SK-N-SH treated with all-trans-retinoic acid at 6 μM for 48 hours (cell line): Measurements from ENCODE around the gene ZBTB12.

Experiments used
- ATAC-seq: fragments of 200-7000 bp; cut with Tn5 transposase; 3 replicates; pipeline ENCODE4 v1.9.1; 2020; ENCODE audit warnings: mild to moderate bottlenecking, moderate library complexity
- ARNTL ChIP-seq: fragments of 450-650 bp; formaldehyde crosslinking; IDR thresholded peaks from 2 replicates; pipeline ENCODE4 v1.5.0; 2020; ENCODE audit warnings: low read depth, mild to moderate bottlenecking, moderate library complexity, borderline replicate concordance
- BACH2 ChIP-seq: fragments of 250-450 bp; sonication (Bioruptor Pico); IDR thresholded peaks from 2 replicates; pipeline ENCODE4 v1.9.0; 2021; ENCODE audit warnings: mild to moderate bottlenecking, borderline replicate concordance
- CREB5 ChIP-seq: fragments of 250-450 bp; sonication (Bioruptor Pico); IDR thresholded peaks from 2 replicates; pipeline ENCODE4 v1.5.1; 2020; ENCODE audit warnings: low read depth, mild to moderate bottlenecking, moderate library complexity
- CSDC2 ChIP-seq: fragments of 250-450 bp; sonication (Bioruptor Pico); IDR thresholded peaks from 2 replicates; pipeline ENCODE4 v1.5.0; 2020; ENCODE audit warnings: mild to moderate bottlenecking, moderate library complexity
- ESRRG ChIP-seq: fragments of 250-450 bp; sonication (Bioruptor Pico); IDR thresholded peaks from 2 replicates; pipeline ENCODE4 v1.6.1; 2021; ENCODE audit warnings: mild to moderate bottlenecking
- GLIS3 ChIP-seq: fragments of 250-450 bp; sonication (Bioruptor Pico); IDR thresholded peaks from 2 replicates; pipeline ENCODE4 v1.5.0; 2020; ENCODE audit warnings: mild to moderate bottlenecking, moderate library complexity
- ISL1 ChIP-seq: fragments of 250-450 bp; sonication (Bioruptor Pico); IDR thresholded peaks from 2 replicates; pipeline ENCODE4 v2.1.2; 2022; ENCODE audit warnings: mild to moderate bottlenecking, moderate library complexity
- PATZ1 ChIP-seq: fragments of 250-450 bp; sonication (Bioruptor Pico); IDR thresholded peaks from 2 replicates; pipeline ENCODE4 v1.8.0; 2020; ENCODE audit warnings: mild to moderate bottlenecking, moderate library complexity, borderline replicate concordance
- PPARA ChIP-seq: fragments of 250-450 bp; sonication (Bioruptor Pico); IDR thresholded peaks from 2 replicates; pipeline ENCODE4 v1.5.0; 2020; ENCODE audit warnings: mild to moderate bottlenecking, borderline replicate concordance
- RARB ChIP-seq: fragments of 250-450 bp; sonication (Bioruptor Pico); IDR thresholded peaks from 2 replicates; pipeline ENCODE4 v1.8.0; 2021; ENCODE audit warnings: mild to moderate bottlenecking, moderate library complexity
- SNAI2 ChIP-seq: fragments of 250-450 bp; sonication (Bioruptor Pico); IDR thresholded peaks from 2 replicates; pipeline ENCODE4 v1.5.0; 2020; ENCODE audit warnings: mild to moderate bottlenecking, moderate library complexity
- TCF4 ChIP-seq: fragments of 250-450 bp; sonication (Bioruptor Pico); IDR thresholded peaks from 2 replicates; pipeline ENCODE4 v1.8.0; 2021; ENCODE audit warnings: mild to moderate bottlenecking, moderate library complexity, borderline replicate concordance
- TOX ChIP-seq: fragments of 250-450 bp; sonication (Bioruptor Pico); IDR thresholded peaks from 2 replicates; pipeline ENCODE4 v1.8.0; 2021; ENCODE audit warnings: mild to moderate bottlenecking, moderate library complexity, borderline replicate concordance
- TSHZ2 ChIP-seq: fragments of 250-450 bp; sonication (Bioruptor Pico); IDR thresholded peaks from 2 replicates; pipeline ENCODE4 v1.5.0; 2020; ENCODE audit warnings: mild to moderate bottlenecking, moderate library complexity
- ZC3H10 ChIP-seq: fragments of 250-450 bp; sonication (Bioruptor Pico); IDR thresholded peaks from 2 replicates; pipeline ENCODE4 v1.5.1; 2021; ENCODE audit warnings: mild to moderate bottlenecking, moderate library complexity
- ZFP3 ChIP-seq: fragments of 250-450 bp; sonication (Bioruptor Pico); IDR thresholded peaks from 2 replicates; pipeline ENCODE4 v1.5.0; 2020; ENCODE audit warnings: mild to moderate bottlenecking, moderate library complexity
- ZFP30 ChIP-seq: fragments of 450-650 bp; formaldehyde crosslinking; IDR thresholded peaks from 2 replicates; pipeline ENCODE4 v1.5.0; 2022; ENCODE audit warnings: mild to moderate bottlenecking, moderate library complexity
- ZNF565 ChIP-seq: fragments of 450-650 bp; formaldehyde crosslinking; conservative IDR thresholded peaks from 2 replicates; pipeline ENCODE4 v1.5.0; 2020; ENCODE audit warnings: low read depth, mild to moderate bottlenecking, moderate library complexity
- ZNF70 ChIP-seq: fragments of 450-650 bp; formaldehyde crosslinking; IDR thresholded peaks from 2 replicates; pipeline ENCODE4 v1.5.0; 2020; ENCODE audit warnings: mild to moderate bottlenecking, moderate library complexity
- ZNF8 ChIP-seq: fragments of 450-650 bp; formaldehyde crosslinking; IDR thresholded peaks from 2 replicates; pipeline ENCODE4 v1.5.0; 2020; ENCODE audit warnings: mild to moderate bottlenecking, moderate library complexity
- TF ChIP-seq, protein P1 (sequence below): fragments of 250-450 bp; sonication (Bioruptor Pico); IDR thresholded peaks from 2 replicates; pipeline ENCODE4 v1.8.0; 2021; ENCODE audit warnings: low read depth, mild to moderate bottlenecking, moderate library complexity, borderline replicate concordance

ZBTB12 gene

GRCh38 chr6:31949926-31950548, 48.2 kb upstream of the ZBTB12 start (continued):
- TF ChIP-seq ISL1 (CRISPR knock-in tag) (no peak), TCF4 (CRISPR knock-in tag) (no peak)

- no peak for TF ChIP-seq RARB (CRISPR knock-in tag)
- TF ChIP-seq ZNF565 (CRISPR knock-in tag): no peak
- TF ChIP-seq ZC3H10 (CRISPR knock-in tag): no peak
- TF ChIP-seq TOX (CRISPR knock-in tag): no peak
- no peak for TF ChIP-seq GLIS3 (CRISPR knock-in tag)
- no peak for TF ChIP-seq ISL1 (CRISPR knock-in tag)
- TF ChIP-seq SNAI2 (CRISPR knock-in tag): no peak
- no peak for TF ChIP-seq TCF4 (CRISPR knock-in tag)
- TF ChIP-seq CREB5: no peak
- TF ChIP-seq ZNF8: no peak
- TF ChIP-seq, all 23 proteins: peak for 0
- no peak for ATAC-seq
These were observed 47.0 kb upstream of the ZBTB12 start for GRCh38 chr6:31948753-31949413.

GRCh38 chr6:31948306-31948705, 46.4 kb upstream of the ZBTB12 start:
- ATAC-seq: no peak
- no peak for TF ChIP-seq CSDC2 (CRISPR knock-in tag)

- TF ChIP-seq ZFP30 (CRISPR knock-in tag) (no peak), PPARA (no peak), ARNTL (CRISPR knock-in tag) (no peak), BACH2 (CRISPR knock-in tag) (no peak), ZFP3 (no peak), ZC3H10 (CRISPR knock-in tag) (no peak), ZNF70 (CRISPR knock-in tag) (no peak), RARB (CRISPR knock-in tag) (no peak)
- TF ChIP-seq, protein P1, sequence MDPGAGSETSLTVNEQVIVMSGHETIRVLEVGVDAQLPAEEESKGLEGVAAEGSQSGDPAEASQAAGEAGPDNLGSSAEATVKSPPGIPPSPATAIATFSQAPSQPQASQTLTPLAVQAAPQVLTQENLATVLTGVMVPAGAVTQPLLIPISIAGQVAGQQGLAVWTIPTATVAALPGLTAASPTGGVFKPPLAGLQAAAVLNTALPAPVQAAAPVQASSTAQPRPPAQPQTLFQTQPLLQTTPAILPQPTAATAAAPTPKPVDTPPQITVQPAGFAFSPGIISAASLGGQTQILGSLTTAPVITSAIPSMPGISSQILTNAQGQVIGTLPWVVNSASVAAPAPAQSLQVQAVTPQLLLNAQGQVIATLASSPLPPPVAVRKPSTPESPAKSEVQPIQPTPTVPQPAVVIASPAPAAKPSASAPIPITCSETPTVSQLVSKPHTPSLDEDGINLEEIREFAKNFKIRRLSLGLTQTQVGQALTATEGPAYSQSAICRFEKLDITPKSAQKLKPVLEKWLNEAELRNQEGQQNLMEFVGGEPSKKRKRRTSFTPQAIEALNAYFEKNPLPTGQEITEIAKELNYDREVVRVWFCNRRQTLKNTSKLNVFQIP: no peak
These were observed 46.0 kb upstream of the ZBTB12 start for GRCh38 chr6:31947864-31948263.

GRCh38 chr6:31947070-31947675, 45.3 kb upstream of the ZBTB12 start:
- ATAC-seq: no peak
- TF ChIP-seq SNAI2 (CRISPR knock-in tag) (no peak), ARNTL (CRISPR knock-in tag) (no peak), TCF4 (CRISPR knock-in tag) (no peak), PATZ1 (no peak), ESRRG (no peak), TOX (CRISPR knock-in tag) (no peak), TSHZ2 (no peak), BACH2 (CRISPR knock-in tag) (no peak), ZC3H10 (CRISPR knock-in tag) (no peak), ZNF8 (no peak), ZNF70 (CRISPR knock-in tag) (no peak), PPARA (no peak)
- TF ChIP-seq, protein P1: no peak
- TF ChIP-seq, all 23 proteins: peak for 0

More at GRCh38 chr6:31947864-31948263, 46.0 kb upstream of the ZBTB12 start:
- ATAC-seq: no peak
